Central memory CD4-positive, alpha-beta T cell (primary cell): ENCODE measurements around the gene LSAMP.
"Not testable (repeated sequence)": the region's sequence is repeated elsewhere in the genome, so short reads cannot be mapped to it uniquely, and the experiment has no call there.

Source experiments
- DNase-seq: peaks from one replicate; pipeline ENCODE4 v3.0.0; 2022

LSAMP gene

GRCh38 chr3:116093374-116093773, 351.9 kb downstream of the LSAMP start:
- no peak for DNase-seq

- DNase-seq, result no peak
Observed at GRCh38 chr3:116087426-116087825, 357.9 kb downstream of the LSAMP start.

GRCh38 chr3:116084999-116085791, 360.1 kb downstream of the LSAMP start:
- no peak for DNase-seq

- no peak for DNase-seq
Observed at GRCh38 chr3:116083683-116084082, 361.6 kb downstream of the LSAMP start.

- DNase-seq, result no peak
Observed at GRCh38 chr3:116078561-116078960, 366.7 kb downstream of the LSAMP start.

GRCh38 chr3:116077557-116077956, 367.7 kb downstream of the LSAMP start:
- DNase-seq, result no peak

- DNase-seq, result no peak
Observed at GRCh38 chr3:116077059-116077458, 368.2 kb downstream of the LSAMP start.

- DNase-seq, result not testable (repeated sequence)
Observed at GRCh38 chr3:116070516-116071278, 374.6 kb downstream of the LSAMP start.

GRCh38 chr3:116070061-116070460, 375.2 kb downstream of the LSAMP start:
- no peak for DNase-seq

GRCh38 chr3:116069024-116069423, 376.3 kb downstream of the LSAMP start:
- DNase-seq, result no peak

GRCh38 chr3:116067326-116067725, 378.0 kb downstream of the LSAMP start:
- DNase-seq, result no peak

- no peak for DNase-seq
Observed at GRCh38 chr3:116065501-116065900, 379.8 kb downstream of the LSAMP start.

GRCh38 chr3:116064646-116065045, 380.6 kb downstream of the LSAMP start:
- no peak for DNase-seq

- no peak for DNase-seq
Observed at GRCh38 chr3:116059421-116060096, 385.7 kb downstream of the LSAMP start.

GRCh38 chr3:116058844-116059243, 386.4 kb downstream of the LSAMP start:
- DNase-seq, result no peak

- no peak for DNase-seq
Observed at GRCh38 chr3:116057400-116058006, 387.8 kb downstream of the LSAMP start.

GRCh38 chr3:116056280-116056679, 389.0 kb downstream of the LSAMP start:
- DNase-seq, result no peak

- no peak for DNase-seq
Observed at GRCh38 chr3:116053017-116053416, 392.3 kb downstream of the LSAMP start.

- DNase-seq, result no peak
Observed at GRCh38 chr3:116052602-116053001, 392.7 kb downstream of the LSAMP start.

- no peak for DNase-seq
Observed at GRCh38 chr3:116051586-116051985, 393.7 kb downstream of the LSAMP start.

GRCh38 chr3:116051040-116051439, 394.2 kb downstream of the LSAMP start:
- DNase-seq, result no peak

- no peak for DNase-seq
Observed at GRCh38 chr3:116050311-116050915, 394.9 kb downstream of the LSAMP start.

- DNase-seq, result no peak
Observed at GRCh38 chr3:116048991-116049390, 396.3 kb downstream of the LSAMP start.
